HG03196 (cell line): ENCODE results near the gene ZNF747.

ENCODE experiments used
- ATAC-seq: cut with Tn5 transposase; IDR thresholded peaks from one replicate; pipeline ENCODE4 v1.9.1; 2021; ENCODE audit not compliant: unreplicated experiment

The ZNF747 gene

DNA sequence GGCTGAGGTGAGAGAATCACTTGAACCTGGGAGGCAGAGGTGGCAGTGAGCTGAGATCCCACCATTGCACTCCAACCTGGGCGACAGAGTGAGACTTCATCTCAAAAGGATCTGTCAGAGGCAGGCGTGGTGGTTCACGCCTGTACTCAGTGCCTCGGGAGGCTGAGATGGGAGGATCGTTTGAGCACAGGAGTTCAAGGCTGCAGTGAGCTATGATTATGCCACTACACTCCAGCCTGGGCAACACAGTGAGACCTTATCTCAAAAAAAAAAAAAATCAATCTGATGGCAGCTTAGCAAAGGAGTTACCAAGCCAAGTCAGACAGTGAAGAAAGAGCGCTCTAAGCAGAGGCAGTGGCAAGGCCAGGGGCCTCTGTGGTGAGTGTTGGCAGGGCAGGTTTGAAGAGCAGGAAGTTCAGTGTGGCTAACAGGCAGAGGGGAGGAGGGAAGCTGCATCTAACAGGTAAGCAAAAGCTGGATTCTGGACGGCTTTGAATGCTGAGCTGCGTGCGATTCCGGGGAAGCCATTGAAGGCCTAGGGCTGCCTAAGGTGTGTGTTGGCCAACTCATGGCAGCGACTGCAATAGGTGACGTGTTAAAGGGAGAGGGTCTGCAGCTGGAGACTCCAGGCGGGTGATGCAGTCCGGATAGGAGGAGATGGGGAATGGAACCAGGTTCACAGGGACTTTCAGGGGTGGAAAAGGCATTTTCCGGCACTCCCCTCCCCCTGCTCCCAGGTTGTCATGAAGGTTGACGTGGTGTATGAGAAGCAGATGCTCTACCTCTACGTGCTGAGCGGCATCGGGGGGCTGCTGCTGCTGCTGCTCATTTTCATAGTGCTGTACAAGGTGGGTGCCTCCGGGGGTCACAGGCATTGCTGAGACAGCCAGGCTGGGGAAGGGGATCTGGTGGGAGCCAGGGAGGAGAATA, 15.3 kb downstream of the ZNF747 start:
- no peak for ATAC-seq

DNA sequence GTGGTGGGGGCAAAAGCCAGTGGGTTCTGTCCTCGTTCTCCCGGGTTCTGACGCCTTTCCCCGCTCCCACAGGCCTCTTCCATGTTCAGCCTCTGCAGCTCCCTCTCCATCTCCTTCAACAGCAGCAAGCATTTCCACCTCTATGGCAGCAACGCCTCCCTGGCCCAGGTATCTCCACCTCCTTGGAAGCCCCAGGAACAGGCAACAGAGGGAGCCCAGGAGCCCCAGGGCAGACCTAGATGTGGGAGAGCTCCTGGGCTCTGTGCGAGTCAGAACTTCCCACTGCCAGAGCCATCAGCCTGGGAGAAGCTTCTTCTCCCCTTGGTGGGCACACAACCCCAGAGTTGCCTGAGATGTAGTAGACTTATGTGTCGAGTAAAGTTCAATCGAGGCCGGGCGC, 16.1 kb downstream of the ZNF747 start:
- ATAC-seq = no peak

DNA sequence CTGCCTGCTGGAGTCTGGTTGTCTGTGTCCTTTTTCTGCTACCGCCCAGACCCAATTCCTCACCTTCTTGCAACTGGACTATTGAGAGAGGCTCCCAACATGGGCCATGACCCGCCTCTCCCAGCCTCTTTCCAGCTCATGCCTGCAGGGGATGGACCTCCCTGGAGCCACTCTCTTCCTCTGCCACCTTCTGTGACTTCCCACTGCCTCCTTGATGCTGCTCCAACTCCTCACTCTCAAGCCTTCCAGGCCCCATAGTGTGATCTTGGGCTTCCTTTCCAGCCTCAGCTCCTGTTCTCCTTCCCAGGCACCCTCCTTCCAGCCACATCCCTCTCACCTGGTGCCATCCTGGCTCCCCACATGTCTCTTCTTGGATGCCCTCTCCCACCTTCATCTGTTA, 19.4 kb downstream of the ZNF747 start:
- ATAC-seq = no peak

DNA sequence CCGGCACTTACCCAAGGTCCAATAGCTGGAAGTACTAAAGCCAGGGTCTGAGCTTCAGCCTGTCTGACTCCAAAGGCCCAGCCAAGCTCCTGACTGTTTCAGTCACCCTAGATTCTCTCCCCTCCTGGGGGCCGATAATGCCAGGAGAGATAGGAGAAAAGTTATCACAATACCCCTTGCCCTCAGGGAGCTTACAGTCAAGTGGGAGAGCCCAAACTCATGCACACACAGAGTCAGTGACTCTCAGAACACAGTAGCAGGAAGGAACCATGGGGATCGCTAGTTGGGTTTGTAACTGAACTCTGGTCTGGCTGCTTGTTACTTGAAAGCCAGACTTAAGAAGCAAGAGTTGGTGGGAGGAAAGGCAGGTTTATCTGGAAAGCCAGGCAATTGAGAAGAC, 23.1 kb downstream of the ZNF747 start:
- no peak for ATAC-seq

DNA sequence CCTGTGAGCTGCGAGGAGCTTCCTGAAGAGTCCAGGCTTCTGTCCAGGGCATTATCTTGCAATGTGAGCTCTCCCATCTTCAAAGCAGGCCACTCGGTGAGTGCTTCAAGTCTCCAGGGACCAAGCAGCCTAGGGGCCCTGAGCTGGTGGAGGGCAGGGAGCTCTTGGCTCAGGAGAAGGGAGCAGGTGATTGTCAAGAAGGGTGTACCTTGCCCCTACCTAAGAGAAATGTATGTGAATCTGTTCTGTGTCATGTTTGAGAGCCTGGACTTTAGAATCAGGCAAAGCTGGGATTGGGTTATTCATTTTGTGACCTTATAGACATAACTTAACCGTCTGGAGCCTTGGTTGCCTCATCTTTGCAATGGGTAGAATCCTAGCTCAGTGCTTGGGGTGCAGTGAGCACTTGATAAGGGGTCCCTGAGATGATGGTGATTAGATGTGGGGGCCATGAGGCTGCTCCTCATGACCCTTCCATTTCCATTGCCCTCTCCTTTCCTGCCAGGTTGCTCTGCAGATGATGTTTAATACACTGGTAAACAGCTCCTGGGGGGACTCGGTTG, 24.2 kb downstream of the ZNF747 start:
- no peak for ATAC-seq

DNA sequence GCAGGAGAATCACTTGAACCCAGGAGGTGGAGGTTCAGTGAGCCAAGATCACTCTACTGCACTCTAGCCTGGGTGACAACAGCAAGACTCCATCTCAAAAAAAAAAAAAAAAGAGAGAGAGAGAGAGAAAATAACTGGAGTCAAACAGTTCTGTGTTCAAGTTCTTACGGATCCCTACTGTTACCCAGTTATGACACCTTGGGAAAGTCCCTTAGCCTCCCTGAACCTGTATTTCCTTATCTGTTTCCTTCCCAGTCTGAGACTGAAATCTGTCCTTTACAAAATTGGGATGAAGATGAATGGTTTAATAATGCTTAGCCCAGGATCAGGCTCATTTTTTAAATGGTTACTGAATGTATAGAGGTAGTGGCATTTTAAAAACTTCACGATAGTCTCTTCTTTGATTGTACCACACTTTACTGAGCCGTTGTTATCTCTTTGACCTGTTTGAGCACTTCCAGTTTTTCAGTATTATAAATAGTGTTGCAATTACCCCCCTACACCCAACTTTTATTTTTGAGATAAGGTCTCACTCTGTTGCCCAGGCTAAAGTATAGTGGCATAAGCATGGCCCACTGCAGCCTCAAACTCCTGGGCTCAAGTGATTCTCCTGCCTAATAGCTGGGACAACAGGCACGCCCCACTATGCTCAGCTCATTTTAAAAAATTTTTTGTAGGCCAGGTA, 25.4 kb downstream of the ZNF747 start:
- no peak for ATAC-seq

DNA sequence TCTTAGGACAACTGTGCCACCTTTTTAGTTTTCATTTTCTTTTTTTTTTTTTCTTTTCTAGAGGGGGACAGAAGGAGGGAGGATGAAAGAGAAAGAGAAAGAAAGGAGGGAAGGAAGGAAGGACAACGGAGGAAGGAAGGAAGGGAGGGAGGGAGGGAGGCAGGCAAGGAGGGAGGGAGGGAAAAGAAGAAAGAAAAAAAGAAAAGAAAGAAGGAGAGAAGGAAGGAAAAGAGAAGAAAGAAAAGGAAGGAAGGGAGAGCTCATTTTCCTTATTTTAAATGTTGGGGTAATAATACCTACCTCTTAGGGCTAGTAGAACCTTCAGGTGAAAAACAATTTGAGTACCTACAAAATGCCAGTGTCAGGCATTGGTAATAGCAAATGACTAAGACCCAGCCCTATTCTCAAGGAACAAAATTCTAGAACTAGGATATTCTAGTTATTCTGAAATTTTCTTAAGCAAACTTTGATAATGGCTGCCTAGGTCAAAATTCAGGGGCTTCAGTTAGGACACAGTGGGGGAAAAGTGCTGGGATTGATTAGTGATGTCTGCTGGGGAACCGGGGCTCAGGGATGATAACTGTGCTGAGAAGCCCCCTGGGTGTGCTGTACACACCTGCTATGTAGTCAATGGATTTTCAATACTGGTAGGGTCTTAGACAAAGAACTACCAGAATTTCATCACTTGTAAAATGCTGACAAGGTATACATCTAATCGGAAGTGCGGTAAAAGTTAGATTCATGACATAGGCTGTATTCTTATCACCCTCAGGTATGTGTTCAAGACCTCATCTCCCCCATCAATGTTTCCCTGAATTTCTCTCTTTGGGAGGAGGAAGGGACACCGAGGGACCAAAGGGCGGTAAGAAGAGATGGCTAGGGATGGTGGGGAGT, 31.0 kb downstream of the ZNF747 start:
- no peak for ATAC-seq

DNA sequence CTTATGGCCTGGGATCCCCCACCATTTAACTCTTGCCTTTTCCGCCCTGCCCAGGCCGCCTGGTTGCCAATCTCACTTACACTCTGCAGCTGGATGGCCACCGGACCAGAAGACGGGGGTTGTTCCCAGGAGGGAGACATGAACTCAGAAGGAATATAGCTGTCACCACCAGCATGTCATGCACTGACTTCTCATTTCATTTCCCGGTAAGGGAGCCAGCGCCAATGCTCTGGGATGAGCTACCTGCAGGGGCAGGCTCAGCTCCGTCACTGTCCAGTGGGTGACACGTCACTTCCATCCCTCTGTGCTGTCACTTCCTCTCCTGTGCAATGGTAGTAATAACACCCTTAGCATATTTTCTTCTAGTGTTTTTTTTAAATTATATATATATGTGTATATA, 35.4 kb downstream of the ZNF747 start:
- ATAC-seq = no peak

DNA sequence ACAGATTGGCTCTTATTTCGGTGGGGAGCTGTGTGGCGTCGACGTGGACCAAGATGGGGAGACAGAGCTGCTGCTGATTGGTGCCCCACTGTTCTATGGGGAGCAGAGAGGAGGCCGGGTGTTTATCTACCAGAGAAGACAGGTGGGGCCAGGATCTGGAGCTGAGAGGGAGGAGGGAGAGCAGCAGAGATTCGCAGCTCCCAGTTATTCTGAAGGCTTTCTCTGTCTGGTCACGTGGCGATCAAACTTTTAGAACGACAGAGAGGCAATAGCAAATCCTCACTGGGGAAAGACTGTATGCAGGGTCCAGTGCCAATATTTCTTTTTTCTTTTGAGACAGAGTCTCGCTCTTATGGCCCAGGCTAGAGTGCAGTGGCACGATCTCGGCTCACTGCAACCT, 39.9 kb downstream of the ZNF747 start:
- ATAC-seq = no peak

DNA sequence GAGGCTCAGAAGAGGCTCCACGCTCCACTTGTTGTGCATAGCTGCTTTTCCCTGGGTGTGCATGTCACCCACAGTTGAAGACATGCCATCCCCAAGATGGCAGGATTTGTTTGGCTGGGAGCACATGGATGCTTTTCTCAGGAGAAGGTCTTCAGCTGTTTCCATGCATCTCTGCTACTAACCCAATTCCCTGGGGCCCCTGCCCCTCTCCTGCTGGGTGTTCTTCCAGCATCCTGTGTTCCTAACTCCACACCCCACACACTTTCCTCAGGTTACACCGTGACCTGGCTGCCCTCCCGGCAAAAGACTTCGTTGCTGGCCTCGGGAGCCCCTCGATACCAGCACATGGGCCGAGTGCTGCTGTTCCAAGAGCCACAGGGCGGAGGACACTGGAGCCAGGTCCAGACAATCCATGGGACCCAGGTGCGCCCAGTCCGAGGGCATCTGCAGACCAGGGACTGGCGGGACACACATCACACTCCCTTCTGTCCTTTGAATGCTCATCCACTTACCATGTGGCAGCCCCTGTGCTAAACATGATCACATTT, 40.6 kb downstream of the ZNF747 start:
- no peak for ATAC-seq

DNA sequence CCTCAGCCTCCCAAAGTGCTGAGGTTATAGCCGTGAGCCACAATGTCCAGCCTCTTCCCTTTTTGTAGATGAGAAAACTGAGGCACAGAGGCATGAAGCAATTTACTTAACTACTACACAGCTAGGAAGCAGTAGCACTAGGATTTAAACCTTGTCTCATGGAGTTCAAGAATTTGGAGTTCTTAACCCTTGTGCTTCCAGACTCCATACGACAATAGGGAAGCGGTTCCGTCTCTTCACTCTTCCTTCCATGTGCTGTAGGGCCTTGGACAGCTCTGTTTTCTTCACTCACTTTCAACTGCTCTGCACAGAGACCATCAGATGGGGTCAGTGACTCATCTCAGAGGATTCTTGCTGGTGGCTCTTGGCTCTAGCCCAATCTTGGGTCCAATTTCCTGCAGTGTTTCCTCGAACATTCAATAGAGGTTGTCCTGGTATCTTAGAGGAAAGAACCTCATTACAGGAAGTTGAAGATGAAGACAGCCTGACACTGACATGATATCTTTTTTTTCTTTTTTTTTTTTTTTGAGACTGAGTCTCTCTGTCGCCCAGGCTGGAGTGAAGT, 42.8 kb downstream of the ZNF747 start:
- no peak for ATAC-seq

DNA sequence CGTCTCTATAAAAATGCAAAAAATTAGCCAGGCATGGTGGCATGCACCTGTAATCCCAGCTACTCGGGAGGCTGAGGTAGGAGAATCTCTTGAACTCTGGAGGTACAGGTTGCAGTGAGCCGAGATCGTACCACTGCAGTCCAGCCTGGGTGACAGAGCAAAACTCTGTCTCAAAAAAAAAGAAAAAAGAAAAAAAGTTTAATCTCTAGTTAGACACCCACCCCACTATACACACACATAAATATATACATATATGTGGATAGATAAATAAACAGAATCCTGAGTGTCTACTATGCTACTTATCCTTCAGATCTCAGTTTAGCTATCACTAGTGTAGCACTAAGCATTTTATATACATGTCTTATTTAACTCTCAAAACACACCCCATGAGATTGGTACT, 43.4 kb downstream of the ZNF747 start:
- ATAC-seq = no peak

DNA sequence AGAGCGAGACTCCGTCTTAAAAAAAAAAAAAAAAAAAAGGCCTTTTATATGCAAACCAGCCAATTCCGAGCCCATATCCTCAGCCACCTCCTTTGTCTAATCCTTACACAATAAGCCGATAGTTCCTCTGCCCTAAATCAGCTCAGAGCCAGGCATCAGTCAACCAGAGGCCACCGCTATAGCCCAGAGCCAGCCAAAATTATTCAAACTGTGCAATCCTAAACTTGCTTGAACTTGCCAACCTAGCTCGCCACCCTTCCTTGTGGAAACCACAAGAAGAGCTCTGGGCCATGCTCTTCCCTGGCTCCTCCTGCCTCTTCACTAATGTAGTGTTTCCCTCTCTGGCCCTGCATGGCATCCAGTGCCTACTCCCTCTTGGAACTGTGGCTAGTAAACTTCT, 44.4 kb downstream of the ZNF747 start:
- ATAC-seq = no peak

DNA sequence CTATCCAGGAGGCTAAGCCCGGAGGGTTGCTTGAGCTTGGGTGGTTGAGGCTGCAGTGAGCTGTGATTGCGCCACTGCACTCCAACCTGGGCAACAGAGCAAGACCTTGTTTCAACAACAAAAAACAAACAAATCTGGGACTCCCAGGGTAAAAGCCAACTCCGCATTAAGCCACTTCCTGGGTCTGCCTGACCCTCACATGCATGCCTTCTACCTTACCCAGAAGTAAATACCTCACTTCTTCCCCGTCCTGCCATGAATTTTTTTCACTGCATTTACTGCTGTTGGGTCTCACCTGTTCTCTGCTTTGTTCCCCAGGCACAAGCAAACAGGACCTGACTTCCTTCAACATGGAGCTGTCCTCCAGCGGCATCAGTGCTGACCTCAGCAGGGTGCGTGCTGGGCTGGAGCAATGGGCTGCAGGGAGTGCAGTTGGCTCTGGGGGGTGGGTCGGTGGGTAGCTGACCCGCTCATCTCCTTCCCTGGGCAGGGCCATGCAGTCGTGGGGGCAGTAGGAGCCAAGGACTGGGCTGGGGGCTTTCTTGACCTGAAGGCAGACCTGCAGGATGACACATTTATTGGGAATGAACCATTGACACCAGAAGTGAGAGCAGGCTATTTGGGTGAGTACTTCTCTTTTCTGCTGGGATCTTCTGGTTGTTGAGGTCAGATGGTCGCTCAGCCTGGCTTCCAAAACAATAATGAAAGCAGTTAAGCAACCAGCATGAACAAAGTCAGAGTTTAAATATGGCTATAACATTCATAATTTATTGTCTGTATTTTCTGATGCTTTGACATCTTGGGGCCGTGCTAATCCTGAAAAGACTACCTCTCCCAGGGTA, 45.7 kb downstream of the ZNF747 start:
- ATAC-seq = no peak

DNA sequence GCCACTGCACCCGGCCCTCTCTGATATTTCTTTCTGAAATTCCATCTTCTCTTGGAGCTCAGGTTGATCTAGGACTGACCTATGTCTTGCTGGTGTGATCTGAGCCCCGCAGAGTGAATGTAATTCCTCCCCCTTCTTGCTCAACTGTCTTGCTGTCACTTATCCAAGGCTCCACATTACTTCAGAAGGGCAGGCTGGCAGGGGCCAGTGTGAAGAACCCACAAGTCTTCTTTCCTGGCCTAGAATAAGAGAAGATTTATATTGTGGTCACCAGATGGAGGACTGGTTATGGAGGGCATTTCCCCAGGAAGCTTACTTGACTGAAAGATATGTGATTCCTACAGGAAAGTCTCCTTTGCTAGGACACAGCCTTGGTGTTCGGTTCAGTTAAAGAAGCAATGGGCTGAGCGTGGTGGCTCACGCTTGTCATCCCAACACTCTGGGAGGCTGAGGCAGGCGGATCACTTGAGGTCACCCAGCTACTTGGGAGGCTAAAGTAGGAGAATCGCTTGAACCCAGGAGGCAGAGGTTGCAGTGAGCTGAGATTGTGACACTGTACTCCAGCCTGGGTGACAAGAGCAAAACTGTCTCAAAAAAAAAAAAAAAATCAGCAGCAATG, 48.7 kb downstream of the ZNF747 start:
- no peak for ATAC-seq

DNA sequence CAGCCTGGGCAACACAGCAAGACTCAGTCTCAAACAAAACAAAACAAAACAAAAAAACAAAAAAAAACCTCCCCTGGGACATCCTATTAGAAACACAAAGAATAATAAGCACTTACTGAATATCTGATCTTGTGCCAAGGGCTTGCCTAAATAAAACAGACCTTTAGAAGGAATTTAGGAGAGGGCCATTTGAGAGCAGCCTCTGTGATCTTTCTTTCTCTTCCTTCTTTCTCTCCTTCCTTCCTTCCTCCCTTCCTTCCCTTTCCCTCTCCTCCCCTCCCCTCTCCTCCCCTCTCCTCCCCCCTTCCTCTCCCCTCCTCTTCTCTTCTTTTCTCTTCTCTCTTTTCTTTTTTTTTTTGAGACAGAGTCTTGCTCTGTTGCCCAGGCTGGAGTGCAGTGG, 49.8 kb downstream of the ZNF747 start:
- no peak for ATAC-seq

DNA sequence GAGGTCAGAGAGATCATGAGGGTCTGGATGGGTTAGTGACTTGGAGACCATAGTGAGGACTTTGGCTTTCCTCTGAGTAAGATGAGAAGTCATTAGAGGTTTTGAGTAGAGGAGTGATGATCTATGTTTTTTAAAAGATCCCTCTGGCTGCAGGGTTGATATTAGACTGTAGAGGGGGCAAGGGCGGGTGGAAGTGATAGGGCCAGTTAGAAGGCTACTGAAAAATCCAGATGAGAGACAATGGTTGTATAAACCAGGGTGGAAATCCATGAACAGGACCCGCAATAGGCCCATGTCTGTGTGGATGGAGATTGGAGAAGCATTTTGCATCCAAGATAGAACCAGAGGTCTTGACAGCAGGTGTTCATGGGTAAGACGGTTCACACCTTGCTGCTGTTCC, 52.3 kb downstream of the ZNF747 start:
- no peak for ATAC-seq

DNA sequence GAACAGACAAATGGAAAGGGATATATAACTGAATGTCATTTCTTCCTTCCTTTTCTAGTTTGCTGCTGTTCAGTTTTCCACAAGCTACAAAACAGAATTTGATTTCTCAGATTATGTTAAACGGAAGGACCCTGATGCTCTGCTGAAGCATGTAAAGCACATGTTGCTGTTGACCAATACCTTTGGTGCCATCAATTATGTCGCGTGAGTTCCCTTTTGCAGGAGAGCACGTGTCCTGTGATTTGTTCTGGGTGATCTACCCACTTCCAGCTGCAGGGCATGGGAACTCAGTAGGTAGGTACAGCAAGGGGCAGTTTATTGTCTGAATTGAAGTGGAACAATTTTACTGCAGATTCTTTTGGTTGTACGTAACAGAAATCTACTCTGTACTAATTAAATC, 53.3 kb downstream of the ZNF747 start:
- ATAC-seq = no peak
